CD14-positive monocyte (primary cell): ENCODE results near the gene POTEG. TPM values are rescaled to one million over a fixed set of nuclear protein-coding genes. Genes with fewer than 3 reads are reported as not detected.
"Not testable (repeated sequence)": the region's sequence is repeated elsewhere in the genome, so short reads cannot be mapped to it uniquely, and the experiment has no call there.

ENCODE experiments used
- DNase-seq, 3 donors: peaks; one replicate each; pipeline ENCODE4 v3.0.0-alpha.2; 2011 to 2022
- H2AFZ ChIP-seq: 2 replicates; pipeline ENCODE4 v1.6.0; 2012; ENCODE audit warnings: mild to moderate bottlenecking, low read depth, low read length, inconsistent platforms; ENCODE audit not compliant: insufficient read depth, poor library complexity, severe bottlenecking
- H3K27ac ChIP-seq, 2 donors: 1 replicate in 1 of 2; 2 replicates in 1 of 2; pipeline ENCODE4 v1.5.1; 2012 to 2013; ENCODE audit warnings: low read length in 2 of 2, control low read depth in 1 of 2, inconsistent platforms in 1 of 2, low read depth in 1 of 2, mild to moderate bottlenecking in 1 of 2
- H3K27me3 ChIP-seq, 2 donors: one replicate each; pipeline versions ENCODE4 v1.6.0 to v1.6.1; 2011 to 2013; ENCODE audit warnings: low read length in 2 of 2; ENCODE audit not compliant: control insufficient read depth in 2 of 2, insufficient read depth in 2 of 2
- H3K36me3 ChIP-seq, 2 donors: replicated peaks in 1 of 2; 1 replicate in 1 of 2; 2 replicates in 1 of 2; pipeline versions ENCODE4 v1.5.1 to v1.6.1; 2012 to 2013; ENCODE audit warnings: low read length in 2 of 2, control low read depth in 1 of 2, inconsistent platforms in 1 of 2, mild to moderate bottlenecking in 1 of 2; ENCODE audit not compliant: insufficient read depth in 2 of 2, control insufficient read depth in 1 of 2
- H3K4me1 ChIP-seq, 2 donors: 1 replicate in 1 of 2; 2 replicates in 1 of 2; pipeline versions ENCODE4 v1.5.1 to v1.6.1; 2012 to 2013; ENCODE audit warnings: low read length in 2 of 2, control low read depth in 1 of 2, inconsistent platforms in 1 of 2, mild to moderate bottlenecking in 1 of 2, moderate library complexity in 1 of 2; ENCODE audit not compliant: insufficient read depth in 2 of 2, control insufficient read depth in 1 of 2
- H3K4me2 ChIP-seq: replicated peaks from 2 replicates; pipeline ENCODE3; 2012; ENCODE audit warnings: low read length, moderate library complexity, mild to moderate bottlenecking; ENCODE audit not compliant: poor library complexity, severe bottlenecking; ENCODE audit errors: extremely low read depth
- H3K4me3 ChIP-seq, 3 experiments: fragments of 200-600 bp in 1 of 3; sonication (generic) in 1 of 3; replicated peaks in 1 of 3; 1 replicate in 2 of 3; 2 replicates in 1 of 3; pipeline ENCODE4 v1.5.1; 2011 to 2013; ENCODE audit warnings: low read length in 3 of 3, mild to moderate bottlenecking in 3 of 3, control low read depth in 2 of 3, low read depth in 2 of 3, inconsistent platforms in 1 of 3, moderate library complexity in 1 of 3
- H3K79me2 ChIP-seq: 2 replicates; pipeline ENCODE4 v1.6.0; 2012; ENCODE audit warnings: mild to moderate bottlenecking, control low read depth, inconsistent platforms, low read length, moderate library complexity; ENCODE audit not compliant: insufficient read depth
- H3K9ac ChIP-seq: 2 replicates; pipeline ENCODE4 v1.6.0; 2017; ENCODE audit warnings: low read length, mild to moderate bottlenecking; ENCODE audit not compliant: insufficient read depth, poor library complexity, severe bottlenecking
- H3K9me3 ChIP-seq, 2 donors: replicated peaks in 1 of 2; 1 replicate in 1 of 2; 2 replicates in 1 of 2; pipeline versions ENCODE4 v1.5.1 to v1.6.1; 2012 to 2013; ENCODE audit warnings: low read length in 2 of 2, control low read depth in 1 of 2; ENCODE audit not compliant: control insufficient read depth in 1 of 2, insufficient read depth in 1 of 2
- H4K20me1 ChIP-seq: 2 replicates; pipeline ENCODE4 v1.6.0; 2012; ENCODE audit warnings: mild to moderate bottlenecking, low read length, control low read depth, moderate library complexity; ENCODE audit not compliant: insufficient read depth
- H3K27ac Mint-ChIP-seq, 7 donors: one replicate each; pipeline ENCODE4 v1.8.0; 2020; ENCODE audit warnings: mild to moderate bottlenecking in 7 of 7, mixed read lengths in 7 of 7, moderate library complexity in 6 of 7, inconsistent platforms in 2 of 7
- H3K27me3 Mint-ChIP-seq, 3 donors: one replicate each; pipeline ENCODE4 v1.8.0; 2021 to 2022; ENCODE audit warnings: low read depth in 3 of 3, mild to moderate bottlenecking in 3 of 3, mixed read lengths in 3 of 3, moderate library complexity in 3 of 3, inconsistent platforms in 1 of 3
- H3K36me3 Mint-ChIP-seq, 2 donors: one replicate each; pipeline ENCODE4 v1.8.0; 2020; ENCODE audit warnings: mixed read lengths in 2 of 2, inconsistent platforms in 1 of 2, mild to moderate bottlenecking in 1 of 2
- H3K4me1 Mint-ChIP-seq: one replicate; pipeline ENCODE4 v1.8.0; 2020; ENCODE audit warnings: mild to moderate bottlenecking, mixed read lengths
- H3K4me3 Mint-ChIP-seq, 2 donors: one replicate each; pipeline ENCODE4 v1.8.0; 2020; ENCODE audit warnings: mild to moderate bottlenecking in 2 of 2, mixed read lengths in 2 of 2, moderate library complexity in 1 of 2
- H3K9me3 Mint-ChIP-seq, 7 donors: one replicate each; pipeline ENCODE4 v1.8.0; 2020 to 2022; ENCODE audit warnings: mixed read lengths in 7 of 7, mild to moderate bottlenecking in 6 of 7, moderate library complexity in 6 of 7, inconsistent platforms in 2 of 7
- WGBS: methylation state at CpG from one replicate; pipeline ENCODE4 v1.1.5; 2013; ENCODE audit warnings: missing lambda C conversion rate; ENCODE audit not compliant: insufficient coverage; 5-methylcytosine and 5-hydroxymethylcytosine counted together
- intact Hi-C, 2 donors: fragments of 100-400 bp; cut with micrococcal nuclease; formaldehyde crosslinking; loops; one replicate each; pipeline versions ENCODE4 v1.15.0 to v1.15.1; 2023
- polyA plus RNA-seq, 3 donors: library from polyadenylated mRNA; depleted of rRNA in 1 of 3; unstranded in 2 of 3; stranded (reverse) in 1 of 3; fragments of 300-500 nt in 2 of 3; fragments of >200 nt in 1 of 3; fragmentation: Illumina TruSeq in 2 of 3; gene quantifications; 1 replicate in 2 of 3; 2 replicates in 1 of 3; pipeline ENCODE4 v1.2.3, GENCODE V29; 2012 to 2021
- small RNA-seq: library from RNA; depleted of rRNA; stranded (forward); fragments of <200 nt; gene quantifications from one replicate; pipeline ENCODE3, GENCODE V24; 2012; ENCODE audit warnings: low read depth; ENCODE audit not compliant: insufficient read length

The POTEG gene
- polyA plus RNA-seq, 3 donors: not detected

- H3K4me3 Mint-ChIP-seq, H3K36me3 ChIP-seq, H3K27me3 Mint-ChIP-seq, H3K36me3 Mint-ChIP-seq, H3K9ac ChIP-seq, H4K20me1 ChIP-seq, DNase-seq, H3K27me3 ChIP-seq, H3K4me1 ChIP-seq, H3K9me3 Mint-ChIP-seq, H3K4me3 ChIP-seq, H3K4me1 Mint-ChIP-seq, H3K79me2 ChIP-seq, H2AFZ ChIP-seq, intact Hi-C loops, H3K27ac ChIP-seq, H3K9me3 ChIP-seq, H3K27ac Mint-ChIP-seq, H3K4me2 ChIP-seq: not testable (repeated sequence)
- 93% methylated on average over 3 of the region's 34 CpGs for WGBS
Observed at GRCh38 chr14:19360937-19361635, 73.1 kb downstream of the POTEG start.

Small RNA genes within 50 kb of the gene (small RNA-seq; reads per million reads assigned to genes)
- gene RNU6-1268P: not detected
